HepG2 (cell line): ENCODE results near the gene TGFB2. TPM values are rescaled to one million over a fixed set of nuclear protein-coding genes. Genes with fewer than 3 reads are reported as not detected.

Experiments
- ATAC-seq: fragments of 200-7000 bp; cut with Tn5 transposase; 3 replicates; pipeline ENCODE4 v1.9.1; 2020; ENCODE audit warnings: mild to moderate bottlenecking, moderate library complexity
- BruUV-seq: library from RNA; stranded (reverse); fragments of 400-500 nt; replicated peaks from 2 replicates; lab custom pipeline; 2021; lab: Mats Ljungman, UMichigan
- CTCF ChIA-PET: fragments of 300-600 bp; formaldehyde crosslinking; extraction: SDS; loops from one replicate; lab custom pipeline; 2021; ENCODE audit warnings: low total read pairs, inconsistent platforms, low intra/inter-chr PET ratio; lab: Yijun Ruan, JAX
- POLR2A ChIA-PET: fragments of 350-600 bp; sonication (Branson Sonifier 250); formaldehyde crosslinking; loops from one replicate; lab custom pipeline; 2020; ENCODE audit warnings: antibody characterized with exemption, inconsistent platforms; lab: Yijun Ruan, JAX
- DNase-seq: peaks from one replicate; pipeline ENCODE4 v3.0.0-alpha.2; 2015; ENCODE audit warnings: low spot score
- FAIRE-seq: peaks from 3 replicates; lab custom pipeline; 2011; peaks lifted over from hg19 to GRCh38; lab: Jason Lieb, UNC
- H2AFZ ChIP-seq: one replicate; pipeline ENCODE4 v1.6.1; 2011; ENCODE audit warnings: low read length, inconsistent platforms
- H3K27ac ChIP-seq: fragments of 300-600 bp; 3 replicates; pipeline ENCODE4 v1.8.0; 2011; ENCODE audit warnings: mixed run types, mild to moderate bottlenecking, mixed read lengths, low read length, inconsistent platforms; ENCODE audit not compliant: insufficient read depth; ENCODE audit errors: extremely low read length
- H3K27me3 ChIP-seq, 2 experiments: fragments of 200-600 bp in 1 of 2; 2 replicates in 1 of 2; 3 replicates in 1 of 2; pipeline versions ENCODE4 v1.6.0 to v1.8.0; 2011; ENCODE audit warnings: low read length in 2 of 2, mild to moderate bottlenecking in 2 of 2, moderate library complexity in 2 of 2, inconsistent platforms in 1 of 2; ENCODE audit not compliant: insufficient read depth in 2 of 2, control insufficient read depth in 1 of 2
- H3K36me3 ChIP-seq, 2 experiments: fragments of 200-600 bp in 1 of 2; replicated peaks in 1 of 2; 2 replicates in 1 of 2; 3 replicates in 1 of 2; pipeline versions ENCODE4 v1.5.1 to v1.8.0; 2011; ENCODE audit warnings: low read length in 2 of 2, inconsistent platforms in 1 of 2; ENCODE audit not compliant: insufficient read depth in 2 of 2, control insufficient read depth in 1 of 2
- H3K4me1 ChIP-seq: 2 replicates; pipeline ENCODE4 v1.5.1; 2012; ENCODE audit warnings: low read length, inconsistent platforms; ENCODE audit not compliant: insufficient read depth
- H3K4me2 ChIP-seq: 2 replicates; pipeline ENCODE4 v1.6.0; 2011; ENCODE audit warnings: low read depth, low read length, inconsistent platforms
- H3K4me3 ChIP-seq, 3 experiments: fragments of 200-600 bp in 1 of 3; sonication (generic), shearing (Covaris generic) in 1 of 3; replicated peaks in 1 of 3; 2 replicates each; pipeline ENCODE4 v1.5.1; 2011 to 2016; ENCODE audit warnings: low read length in 3 of 3, inconsistent platforms in 2 of 3, low read depth in 2 of 3, mild to moderate bottlenecking in 2 of 3, control low read depth in 1 of 3, mixed read lengths in 1 of 3; ENCODE audit not compliant: insufficient read depth in 1 of 3
- H3K79me2 ChIP-seq: one replicate; pipeline ENCODE4 v1.6.1; 2011; ENCODE audit warnings: low read length, inconsistent platforms; ENCODE audit not compliant: insufficient read depth
- H3K9ac ChIP-seq: 2 replicates; pipeline ENCODE4 v1.6.0; 2011; ENCODE audit warnings: mild to moderate bottlenecking, low read depth, low read length, inconsistent platforms; ENCODE audit not compliant: insufficient read depth
- H3K9me3 ChIP-seq: 2 replicates; pipeline ENCODE4 v1.5.1; 2012; ENCODE audit warnings: mild to moderate bottlenecking, low read length
- H4K20me1 ChIP-seq: 2 replicates; pipeline ENCODE4 v1.6.0; 2011; ENCODE audit warnings: inconsistent platforms, mild to moderate bottlenecking, low read length, moderate library complexity; ENCODE audit not compliant: insufficient read depth
- GABPB1 ChIP-seq: IDR thresholded peaks from 2 replicates; pipeline ENCODE4 v1.6.1; 2016; ENCODE audit warnings: mild to moderate bottlenecking, missing genetic modification reagents, moderate library complexity, missing compliant biosample characterization
- HES4 ChIP-seq: sonication (generic); formaldehyde crosslinking; IDR thresholded peaks from 2 replicates; pipeline ENCODE4 v1.9.0; 2021; ENCODE audit warnings: mild to moderate bottlenecking, missing genetic modification reagents, borderline replicate concordance
- MTA3 ChIP-seq: sonication (generic); formaldehyde crosslinking; IDR thresholded peaks from 2 replicates; pipeline ENCODE4 v1.4.0; 2020; ENCODE audit warnings: missing genetic modification reagents
- RXRB ChIP-seq: IDR thresholded peaks from 2 replicates; pipeline ENCODE4 v1.6.1; 2016; ENCODE audit warnings: borderline replicate concordance, missing genetic modification reagents, missing compliant biosample characterization
- SRSF1 ChIP-seq: fragments of 200-400 bp; formaldehyde crosslinking; optimal IDR thresholded peaks from 2 replicates; pipeline ENCODE3; 2017; ENCODE audit warnings: mild to moderate bottlenecking, low read depth, low read length, moderate library complexity
- STAG1 ChIP-seq: sonication (generic); formaldehyde crosslinking; IDR thresholded peaks from 2 replicates; pipeline ENCODE4 v1.4.0; 2020; ENCODE audit warnings: missing genetic modification reagents
- TEAD2 ChIP-seq: sonication (generic); formaldehyde crosslinking; IDR thresholded peaks from 2 replicates; pipeline ENCODE4 v1.9.0; 2021; ENCODE audit warnings: missing genetic modification reagents
- ZBTB46 ChIP-seq: sonication (generic); formaldehyde crosslinking; IDR thresholded peaks from 2 replicates; pipeline ENCODE4 v1.4.0; 2020; ENCODE audit warnings: mild to moderate bottlenecking, missing genetic modification reagents, borderline replicate concordance
- ZBTB8A ChIP-seq: sonication (generic); formaldehyde crosslinking; IDR thresholded peaks from 2 replicates; pipeline ENCODE4 v1.4.0; 2020; ENCODE audit warnings: mild to moderate bottlenecking, low read depth, missing genetic modification reagents, borderline replicate concordance
- WGBS: methylation state at CpG from one replicate; pipeline ENCODE4 v1.1.6; 2017; ENCODE audit warnings: low lambda C conversion rate; 5-methylcytosine and 5-hydroxymethylcytosine counted together
- in situ Hi-C: cut with HindIII; loops from 2 replicates; pipeline ENCODE4 v1.10.0; 2017; ENCODE audit warnings: low pct_unique_long_range_greater_than_20kb; ENCODE audit not compliant: extremely low pct_ligation_motif_present
- intact Hi-C: fragments of 100-400 bp; cut with micrococcal nuclease; formaldehyde crosslinking; loops from one replicate; pipeline ENCODE4 v1.10.0; 2022; ENCODE audit not compliant: unreplicated experiment
- polyA plus RNA-seq, 8 experiments: library from polyadenylated mRNA; depleted of rRNA in 3 of 8; stranded (reverse) in 7 of 8; unstranded in 1 of 8; fragments of >200 nt; fragmentation: Illumina TruSeq in 4 of 8; extraction: Trizol in 4 of 8; gene quantifications; 2 replicates each; pipeline versions ENCODE4 v1.2.1 to v1.2.3, GENCODE V29; 2011 to 2016; ENCODE audit warnings: low read depth in 4 of 8, missing spikeins in 1 of 8, mixed read lengths in 1 of 8; ENCODE audit not compliant: insufficient read depth in 1 of 8
- total RNA-seq, 5 experiments: library from RNA; depleted of rRNA; stranded (reverse); fragments of >200 nt; fragmentation: Illumina TruSeq; extraction: Trizol; gene quantifications; 2 replicates each; pipeline ENCODE4 v1.2.3, GENCODE V29; 2016; ENCODE audit warnings: low read depth in 1 of 5
- TF ChIP-seq, protein P1 (sequence below): sonication (generic); formaldehyde crosslinking; IDR thresholded peaks from 2 replicates; pipeline ENCODE4 v1.4.0; 2020; ENCODE audit warnings: missing genetic modification reagents

The TGFB2 gene
- total and polyA plus RNA-seq, 2 of the 13 experiments (the other 11 are each of a cell fraction or from before 2014, with no cell fraction given), result 0.07 TPM; not detected in 1

DNA sequence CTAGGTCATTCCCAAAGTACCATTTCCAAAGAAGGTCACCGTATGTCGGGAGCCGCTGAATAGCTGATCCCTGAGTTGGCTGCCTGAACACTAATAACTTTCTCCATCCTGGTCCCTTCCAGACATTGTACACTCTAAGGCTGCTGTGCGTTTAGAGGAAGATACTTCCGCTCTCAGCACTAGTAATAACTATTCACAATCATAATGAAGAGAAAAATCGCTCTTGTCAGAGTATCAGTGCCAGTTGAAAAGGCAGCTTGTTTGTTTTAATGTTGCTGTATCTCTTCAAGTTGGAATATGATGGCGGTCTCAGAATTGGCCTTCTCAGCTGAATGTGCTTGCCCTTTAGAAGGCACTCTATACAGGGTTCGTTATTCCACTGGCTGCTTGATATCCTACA lies 43.5 kb downstream of the TGFB2 start:
- no peaks in the 10 kb centered on the region for H4K20me1 ChIP-seq
- H3K36me3 ChIP-seq, result no peaks in the 10 kb centered on the region
- no peak overlapping the region for H3K27ac ChIP-seq
- BruUV-seq, result no TSS peak
- no peak overlapping the region for H2AFZ ChIP-seq
- no peak for TF ChIP-seq ZBTB46 (CRISPR knock-in tag)
- TF ChIP-seq STAG1 (CRISPR knock-in tag), result no peak
- TF ChIP-seq, protein P1, sequence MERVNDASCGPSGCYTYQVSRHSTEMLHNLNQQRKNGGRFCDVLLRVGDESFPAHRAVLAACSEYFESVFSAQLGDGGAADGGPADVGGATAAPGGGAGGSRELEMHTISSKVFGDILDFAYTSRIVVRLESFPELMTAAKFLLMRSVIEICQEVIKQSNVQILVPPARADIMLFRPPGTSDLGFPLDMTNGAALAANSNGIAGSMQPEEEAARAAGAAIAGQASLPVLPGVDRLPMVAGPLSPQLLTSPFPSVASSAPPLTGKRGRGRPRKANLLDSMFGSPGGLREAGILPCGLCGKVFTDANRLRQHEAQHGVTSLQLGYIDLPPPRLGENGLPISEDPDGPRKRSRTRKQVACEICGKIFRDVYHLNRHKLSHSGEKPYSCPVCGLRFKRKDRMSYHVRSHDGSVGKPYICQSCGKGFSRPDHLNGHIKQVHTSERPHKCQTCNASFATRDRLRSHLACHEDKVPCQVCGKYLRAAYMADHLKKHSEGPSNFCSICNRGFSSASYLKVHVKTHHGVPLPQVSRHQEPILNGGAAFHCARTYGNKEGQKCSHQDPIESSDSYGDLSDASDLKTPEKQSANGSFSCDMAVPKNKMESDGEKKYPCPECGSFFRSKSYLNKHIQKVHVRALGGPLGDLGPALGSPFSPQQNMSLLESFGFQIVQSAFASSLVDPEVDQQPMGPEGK, result no peak
- no peak for TF ChIP-seq SRSF1
- no peak for TF ChIP-seq ZBTB8A
- TF ChIP-seq HES4 (CRISPR knock-in tag), result no peak
- no peak for TF ChIP-seq TEAD2 (CRISPR knock-in tag)
- no peak for TF ChIP-seq GABPB1
- TF ChIP-seq RXRB (CRISPR knock-in tag), result no peak
- no peak for TF ChIP-seq MTA3 (CRISPR knock-in tag)
- WGBS, result 83% methylated on average over 8 of the region's 8 CpGs
- intact Hi-C loops (no loop called here), in situ Hi-C loops (no loop called here)
- H3K9ac ChIP-seq, result no peak overlapping the region
- H3K27me3 ChIP-seq, result no peaks in the 10 kb centered on the region
- ChIA-PET CTCF (no interaction called here), POLR2A (interaction anchor here (0.7 kb wide), 1 partner anchor 11 kb away, joined by 3 read pairs; no protein-coding TSS in a partner anchor)
- H3K4me1 ChIP-seq, result peaks cover under 1% of the 10 kb centered on the region
- no peak overlapping the region for H3K4me3 ChIP-seq
- H3K9me3 ChIP-seq, result no peaks in the 10 kb centered on the region
- no peaks in the 10 kb centered on the region for H3K79me2 ChIP-seq
- DNase-seq (no peak), FAIRE-seq (no peak), ATAC-seq (no peak)
- H3K4me2 ChIP-seq, result no peak overlapping the region
